Measurements from ENCODE around the gene CIC. TPM values are rescaled to one million over a fixed set of nuclear protein-coding genes. Genes with fewer than 3 reads are reported as not detected.

The CIC gene
- total RNA-seq, 1 experiment from 2014 or later = 60.7 TPM

- intact Hi-C loops (cut with micrococcal nuclease; ENCODE audit: unreplicated experiment) = no loop called here
- POLR2A ChIA-PET (ENCODE audit: unreplicated experiment) = interaction anchor here (0.5 to 0.7 kb wide), 4 partner anchors 34 to 1421 kb away, joined by 3 to 11 read pairs (median 5); no protein-coding TSS in a partner anchor
- H3K27ac ChIP-seq = no peak overlapping the region; the same call in 1 of the 2 replicates
These were observed 22.0 kb upstream of the CIC start for GRCh38 chr19:42246922-42247639.

GRCh38 chr19:42247640-42248199, 21.3 kb upstream of the CIC start:
- Histone ChIP-seq H3K9me3 (ENCODE audit: insufficient read depth, low read depth) (no peaks in the 10 kb centered on the region), H3F3A (ENCODE audit: insufficient read depth, low read depth) (peaks cover 23% of the 10 kb centered on the region), H3K27ac (no peak overlapping the region), H3K79me2 (ENCODE audit: low read depth) (peaks cover 27% of the 10 kb centered on the region), H3K4me1 (replicated peaks; ENCODE audit: insufficient read depth) (peaks cover 10% of the 10 kb centered on the region), H3K4me2 (no peak overlapping the region), H3K27me3 (ENCODE audit: insufficient read depth, low read depth) (no peaks in the 10 kb centered on the region), H4K20me1 (ENCODE audit: insufficient read depth) (peaks cover 14% of the 10 kb centered on the region; the same call in 1 of the 2 replicates), H3K36me3 (ENCODE audit: low read depth) (no peaks in the 10 kb centered on the region), H3K9me2 (ENCODE audit: insufficient read depth) (no peaks in the 10 kb centered on the region), H3K4me3 (no peak overlapping the region), H2AFZ (no peak overlapping the region)
- TF ChIP-seq EZH2 (IDR thresholded peaks at IDR 0.05; ENCODE audit: low read depth) = no peak
- TF ChIP-seq CTCF (conservative IDR thresholded peaks at IDR 0.05) = no peak
- no peak for DNase-seq
- no TSS peak for BruUV-seq (replicated peaks)
- ChIA-PET CTCF (interaction anchor here (0.6 to 1.9 kb wide), 2 partner anchors 32 to 194 kb away, joined by 7 to 11 read pairs; no protein-coding TSS in a partner anchor), POLR2A (ENCODE audit: unreplicated experiment) (interaction anchor here (0.5 kb wide), 2 partner anchors 34 to 1277 kb away, joined by 3 to 11 read pairs; no protein-coding TSS in a partner anchor)
- intact Hi-C loops (cut with micrococcal nuclease; ENCODE audit: unreplicated experiment) = no loop called here

More at GRCh38 chr19:42246922-42247639, 22.0 kb upstream of the CIC start:
- no peak overlapping the region for H2AFZ ChIP-seq
- H4K20me1 ChIP-seq (ENCODE audit: insufficient read depth) = peaks cover 14% of the 10 kb centered on the region; the same call in 1 of the 2 replicates
- H3K9me2 ChIP-seq (ENCODE audit: insufficient read depth) = no peaks in the 10 kb centered on the region
- H3F3A ChIP-seq (ENCODE audit: insufficient read depth, low read depth) = peaks cover 23% of the 10 kb centered on the region
- H3K79me2 ChIP-seq (ENCODE audit: low read depth) = peaks cover 20% of the 10 kb centered on the region
- TF ChIP-seq EZH2 (IDR thresholded peaks at IDR 0.05; ENCODE audit: low read depth) (no peak), CTCF (conservative IDR thresholded peaks at IDR 0.05) (no peak)
- DNase-seq = no peak
- no peak overlapping the region for H3K4me2 ChIP-seq
- BruUV-seq (replicated peaks) = no TSS peak
- CTCF ChIA-PET = interaction anchor here (1.9 kb wide), 1 partner anchor 32 kb away, joined by 7 read pairs; no protein-coding TSS in a partner anchor
- no peak overlapping the region for H3K4me3 ChIP-seq
- no peaks in the 10 kb centered on the region for H3K36me3 ChIP-seq (ENCODE audit: low read depth)
- 0 out of 2 replicates have a peak, but pooled peaks cover 6% of the 10 kb centered on the region for H3K4me1 ChIP-seq (replicated peaks; ENCODE audit: insufficient read depth)
- H3K9me3 ChIP-seq (ENCODE audit: insufficient read depth, low read depth) = no peaks in the 10 kb centered on the region
- no peaks in the 10 kb centered on the region for H3K27me3 ChIP-seq (ENCODE audit: insufficient read depth, low read depth)

GRCh38 chr19:42248270-42249148, 20.5 kb upstream of the CIC start:
- intact Hi-C loops (cut with micrococcal nuclease; ENCODE audit: unreplicated experiment) = no loop called here
- no peak for DNase-seq
- no peak overlapping the region for H3K27ac ChIP-seq
- peaks cover 14% of the 10 kb centered on the region; the same call in 1 of the 2 replicates for H4K20me1 ChIP-seq (ENCODE audit: insufficient read depth)
- peaks cover 23% of the 10 kb centered on the region for H3F3A ChIP-seq (ENCODE audit: insufficient read depth, low read depth)
- no peaks in the 10 kb centered on the region for H3K9me3 ChIP-seq (ENCODE audit: insufficient read depth, low read depth)
- ChIA-PET CTCF (interaction anchor here (0.6 kb wide), 1 partner anchor 193 kb away, joined by 11 read pairs; no protein-coding TSS in a partner anchor), POLR2A (ENCODE audit: unreplicated experiment) (no interaction called here)
- H3K36me3 ChIP-seq (ENCODE audit: low read depth) = no peaks in the 10 kb centered on the region
- no TSS peak for BruUV-seq (replicated peaks)
- no peak overlapping the region for H2AFZ ChIP-seq
- TF ChIP-seq CTCF (conservative IDR thresholded peaks at IDR 0.05) (no peak), EZH2 (IDR thresholded peaks at IDR 0.05; ENCODE audit: low read depth) (no peak)
- H3K4me3 ChIP-seq = no peak overlapping the region
- H3K9me2 ChIP-seq (ENCODE audit: insufficient read depth) = no peaks in the 10 kb centered on the region
- peaks cover 32% of the 10 kb centered on the region for H3K79me2 ChIP-seq (ENCODE audit: low read depth)
- H3K4me1 ChIP-seq (replicated peaks; ENCODE audit: insufficient read depth) = peaks cover 12% of the 10 kb centered on the region
- no peak overlapping the region for H3K4me2 ChIP-seq
- no peaks in the 10 kb centered on the region for H3K27me3 ChIP-seq (ENCODE audit: insufficient read depth, low read depth)
